Measurements from ENCODE around the gene MTSS2.

MTSS2 gene

DNA sequence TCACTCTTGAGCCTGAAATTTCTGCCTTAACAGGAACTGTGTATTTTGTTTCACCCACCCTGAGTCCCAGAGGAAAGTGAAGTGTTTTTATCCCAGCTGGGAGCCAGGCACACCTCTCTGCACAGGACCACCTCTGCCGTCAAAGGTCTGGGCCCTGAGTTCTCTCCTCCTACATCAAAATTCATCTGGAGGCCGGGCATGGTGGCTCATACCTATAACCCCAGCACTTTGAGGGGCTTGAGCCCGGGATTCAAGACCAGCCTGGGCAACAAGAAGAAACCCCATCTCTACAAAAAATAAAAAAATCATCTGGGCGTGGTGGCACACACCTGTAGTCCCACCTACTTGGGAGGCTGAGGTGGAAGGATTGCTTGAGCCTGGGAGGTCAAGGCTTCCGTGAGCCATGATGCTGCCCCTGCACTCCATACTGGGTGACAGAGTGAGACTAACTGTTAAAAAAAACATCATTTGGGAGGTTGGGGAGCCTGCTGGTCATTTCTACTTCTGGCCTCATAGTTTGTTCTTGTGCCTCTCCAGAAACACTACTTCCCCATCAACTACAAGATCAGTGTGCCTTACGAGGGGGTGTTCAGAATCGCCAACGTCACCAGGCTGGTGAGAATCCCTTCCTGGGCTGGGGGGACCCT is 29.7 kb downstream of the MTSS2 start:
- no peak for DNase-seq (ENCODE audit: low read depth in 1 of 2, low spot score in 1 of 2)
- no peak for TF ChIP-seq JUND (IDR thresholded peaks at IDR 0.05; ENCODE audit: low read depth)
- in situ Hi-C loops (cut with HindIII; ENCODE audit: low pct_unique_long_range_greater_than_20kb, low sequenced_read_pairs) = no loop called here

DNA sequence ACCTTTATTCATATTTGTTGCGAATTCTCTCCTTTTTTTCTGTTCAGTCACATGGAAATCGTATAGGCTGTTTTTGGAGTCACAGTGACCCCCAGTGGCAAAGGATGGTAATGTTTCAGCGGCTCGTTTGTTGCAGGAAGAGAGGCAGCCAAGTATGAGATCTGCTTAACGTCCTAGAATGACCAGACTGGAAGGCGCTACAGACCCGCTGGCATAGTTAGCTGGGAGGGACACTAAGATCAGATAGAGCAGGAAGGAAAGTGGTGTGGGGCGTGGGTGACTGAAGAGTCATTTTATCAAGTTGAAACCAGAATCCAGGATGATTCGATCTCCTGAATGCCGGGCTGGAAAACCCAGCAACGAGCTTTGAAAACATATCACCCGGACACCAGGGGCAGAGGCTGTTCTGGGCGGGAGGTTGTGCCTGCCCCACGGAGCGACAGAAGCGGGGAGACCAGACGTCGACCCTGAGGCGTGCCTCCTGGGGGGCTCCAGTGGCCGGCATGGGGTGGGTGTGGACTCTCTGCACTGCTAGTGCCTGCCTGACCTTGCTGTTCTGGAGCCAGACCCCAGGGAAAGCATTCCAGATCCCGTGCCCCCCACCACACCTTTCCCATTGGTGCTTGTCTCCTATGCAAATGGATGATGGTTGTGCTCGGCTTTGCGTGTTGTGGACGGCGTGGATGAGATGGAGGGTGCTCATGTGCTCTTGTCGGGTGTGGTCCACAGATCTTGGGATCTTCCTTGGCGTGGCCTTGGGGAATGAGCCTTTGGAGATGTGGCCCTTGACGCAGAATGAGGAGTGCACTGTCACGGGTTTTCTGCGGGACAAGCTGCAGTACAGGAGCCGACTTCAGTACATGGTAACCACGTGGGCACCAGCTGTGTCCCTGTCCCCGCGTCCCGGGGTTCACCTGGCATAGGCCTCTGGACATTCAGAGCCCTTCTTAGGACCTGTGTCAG is 31.8 kb downstream of the MTSS2 start:
- in situ Hi-C loops (cut with HindIII; ENCODE audit: low pct_unique_long_range_greater_than_20kb, low sequenced_read_pairs) = no loop called here
- TF ChIP-seq JUND (IDR thresholded peaks at IDR 0.05; ENCODE audit: low read depth) = no peak
- peak; percentile 54 to 86 for DNase-seq (ENCODE audit: low read depth in 1 of 2, low spot score in 1 of 2)

DNA sequence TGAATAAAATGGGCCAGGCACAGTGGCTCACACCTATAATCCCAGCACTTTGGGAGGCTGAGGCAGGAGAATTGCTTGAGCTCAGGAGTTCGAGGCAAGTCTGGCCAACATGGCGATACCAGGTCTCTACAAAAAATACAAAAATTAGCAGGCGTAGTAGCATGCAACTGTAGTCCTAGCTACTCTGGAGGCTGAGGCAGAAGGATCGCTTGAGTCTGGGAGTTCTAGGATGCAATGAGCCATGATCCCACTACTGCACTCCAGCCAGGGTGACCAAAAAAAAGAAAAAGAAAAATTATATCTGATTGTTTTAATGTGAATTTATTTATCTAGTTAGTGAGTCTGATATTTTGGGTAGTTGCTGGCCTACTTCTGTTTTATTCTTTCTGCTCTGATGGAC is 32.4 kb downstream of the MTSS2 start:
- in situ Hi-C loops (cut with HindIII; ENCODE audit: low pct_unique_long_range_greater_than_20kb, low sequenced_read_pairs) = no loop called here
- DNase-seq (ENCODE audit: low read depth in 1 of 2, low spot score in 1 of 2) = no peak
- no peak for TF ChIP-seq JUND (IDR thresholded peaks at IDR 0.05; ENCODE audit: low read depth)

DNA sequence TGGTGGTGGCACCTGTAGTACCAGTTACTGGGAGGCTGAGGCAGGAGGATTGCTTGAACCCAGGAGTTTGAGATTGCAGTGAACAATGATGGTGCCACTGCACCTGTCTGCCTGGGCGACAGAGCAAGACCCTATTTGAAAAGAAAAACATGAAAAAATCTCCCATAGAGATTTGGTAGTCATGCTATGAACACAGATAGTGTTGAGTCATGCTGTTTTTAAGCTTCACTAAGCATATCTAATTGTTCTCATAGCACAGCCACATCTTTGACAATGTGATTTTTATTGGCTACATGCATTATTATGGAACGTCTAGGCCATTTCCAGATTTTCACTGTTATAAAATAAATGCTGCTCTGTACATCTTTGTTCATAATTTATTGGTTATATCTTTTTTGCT is 33.5 kb downstream of the MTSS2 start:
- DNase-seq (ENCODE audit: low read depth in 1 of 2, low spot score in 1 of 2) = no peak

DNA sequence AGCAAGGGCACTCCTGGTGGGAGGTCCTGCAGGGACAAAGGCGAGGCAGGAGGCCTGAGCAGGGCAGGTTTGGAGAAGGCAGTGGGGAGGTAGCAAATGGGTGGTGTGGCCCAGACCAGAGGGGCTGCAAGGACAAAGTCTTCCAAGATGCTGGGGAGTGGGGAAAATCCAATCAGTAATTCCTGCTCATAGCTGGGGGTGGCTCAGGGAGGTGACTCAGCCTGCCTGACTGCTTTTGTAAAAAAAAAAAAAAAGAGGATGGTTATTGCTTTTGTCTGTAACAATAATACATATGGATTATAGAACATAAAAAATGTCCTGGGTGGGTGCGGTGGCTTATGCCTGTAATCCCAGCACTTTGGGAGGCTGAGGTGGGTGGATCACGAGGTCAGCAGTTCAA is 34.3 kb downstream of the MTSS2 start:
- in situ Hi-C loops (cut with HindIII; ENCODE audit: low pct_unique_long_range_greater_than_20kb, low sequenced_read_pairs) = no loop called here

More for the DNA sequence above, 33.5 kb downstream of the MTSS2 start:
- TF ChIP-seq JUND (IDR thresholded peaks at IDR 0.05; ENCODE audit: low read depth) = no peak
- in situ Hi-C loops (cut with HindIII; ENCODE audit: low pct_unique_long_range_greater_than_20kb, low sequenced_read_pairs) = no loop called here

DNA sequence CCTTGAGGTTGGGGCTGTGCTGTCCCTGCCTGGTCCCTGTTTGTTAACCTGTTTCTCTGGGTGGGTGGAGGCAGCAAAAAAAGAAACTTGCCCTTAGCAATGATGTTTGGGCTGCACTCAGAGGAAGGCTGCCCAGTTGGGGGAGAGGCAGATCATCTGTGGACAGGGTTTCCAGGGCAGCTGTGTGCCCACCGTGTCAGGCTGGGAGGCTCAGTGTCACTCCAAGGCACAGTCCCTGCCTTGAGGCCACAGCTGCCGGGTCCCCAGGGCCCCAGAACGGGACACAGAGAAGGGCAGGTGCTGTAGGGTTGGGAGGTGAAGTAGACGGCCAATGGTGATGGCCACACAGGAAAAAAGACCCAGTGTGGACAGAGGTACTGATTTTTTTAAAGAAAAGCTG is 35.6 kb downstream of the MTSS2 start:
- no peak for TF ChIP-seq JUND (IDR thresholded peaks at IDR 0.05; ENCODE audit: low read depth)
- in situ Hi-C loops (cut with HindIII; ENCODE audit: low pct_unique_long_range_greater_than_20kb, low sequenced_read_pairs) = no loop called here
- no peak for DNase-seq (ENCODE audit: low read depth in 1 of 2, low spot score in 1 of 2)

More for the DNA sequence above, 34.3 kb downstream of the MTSS2 start:
- no peak for TF ChIP-seq JUND (IDR thresholded peaks at IDR 0.05; ENCODE audit: low read depth)
- DNase-seq (ENCODE audit: low read depth in 1 of 2, low spot score in 1 of 2) = no peak

DNA sequence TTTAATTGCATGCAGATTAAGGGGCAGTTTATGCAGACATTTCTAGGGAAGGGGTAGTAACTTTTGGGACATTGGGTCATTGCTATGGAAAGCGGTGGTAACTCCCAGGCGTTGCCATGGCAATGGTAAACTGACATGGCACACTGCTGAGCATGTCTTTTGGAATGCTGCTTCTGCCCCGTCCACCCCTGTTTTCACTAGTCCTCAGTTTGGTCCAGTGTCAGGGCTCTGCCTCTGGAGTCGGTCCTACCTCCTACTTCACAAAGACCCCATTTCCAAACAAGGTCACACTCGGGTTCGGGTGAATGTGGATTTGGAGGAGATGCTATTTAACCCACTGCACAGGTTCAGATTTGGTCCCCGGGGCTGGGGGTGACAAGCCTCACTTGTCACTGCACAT is 36.6 kb downstream of the MTSS2 start:
- no peak for DNase-seq (ENCODE audit: low read depth in 1 of 2, low spot score in 1 of 2)
- TF ChIP-seq JUND (IDR thresholded peaks at IDR 0.05; ENCODE audit: low read depth) = no peak
- in situ Hi-C loops (cut with HindIII; ENCODE audit: low pct_unique_long_range_greater_than_20kb, low sequenced_read_pairs) = no loop called here

DNA sequence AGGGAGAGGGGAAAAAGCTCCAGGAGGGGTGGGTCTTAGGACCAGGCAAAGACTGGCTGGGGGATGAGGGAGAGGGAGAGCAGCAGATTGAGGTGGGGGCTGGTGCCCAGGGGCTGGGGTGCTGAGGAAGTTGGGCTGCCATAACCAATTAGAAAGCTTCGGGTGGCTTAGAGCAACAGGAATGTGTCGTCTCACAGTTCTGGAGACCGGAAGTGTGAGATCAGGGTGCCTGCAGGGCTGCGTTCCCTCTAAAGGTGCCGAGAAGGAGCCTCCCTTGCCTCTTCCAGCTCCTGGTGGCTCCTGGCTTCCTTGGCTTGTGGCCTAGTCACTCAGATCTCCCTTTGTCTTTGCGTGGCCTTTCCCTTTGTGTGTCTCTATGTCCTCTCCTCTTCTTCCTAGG is 37.2 kb downstream of the MTSS2 start:
- in situ Hi-C loops (cut with HindIII; ENCODE audit: low pct_unique_long_range_greater_than_20kb, low sequenced_read_pairs) = no loop called here
- no peak for TF ChIP-seq JUND (IDR thresholded peaks at IDR 0.05; ENCODE audit: low read depth)
- no peak for DNase-seq (ENCODE audit: low read depth in 1 of 2, low spot score in 1 of 2)

DNA sequence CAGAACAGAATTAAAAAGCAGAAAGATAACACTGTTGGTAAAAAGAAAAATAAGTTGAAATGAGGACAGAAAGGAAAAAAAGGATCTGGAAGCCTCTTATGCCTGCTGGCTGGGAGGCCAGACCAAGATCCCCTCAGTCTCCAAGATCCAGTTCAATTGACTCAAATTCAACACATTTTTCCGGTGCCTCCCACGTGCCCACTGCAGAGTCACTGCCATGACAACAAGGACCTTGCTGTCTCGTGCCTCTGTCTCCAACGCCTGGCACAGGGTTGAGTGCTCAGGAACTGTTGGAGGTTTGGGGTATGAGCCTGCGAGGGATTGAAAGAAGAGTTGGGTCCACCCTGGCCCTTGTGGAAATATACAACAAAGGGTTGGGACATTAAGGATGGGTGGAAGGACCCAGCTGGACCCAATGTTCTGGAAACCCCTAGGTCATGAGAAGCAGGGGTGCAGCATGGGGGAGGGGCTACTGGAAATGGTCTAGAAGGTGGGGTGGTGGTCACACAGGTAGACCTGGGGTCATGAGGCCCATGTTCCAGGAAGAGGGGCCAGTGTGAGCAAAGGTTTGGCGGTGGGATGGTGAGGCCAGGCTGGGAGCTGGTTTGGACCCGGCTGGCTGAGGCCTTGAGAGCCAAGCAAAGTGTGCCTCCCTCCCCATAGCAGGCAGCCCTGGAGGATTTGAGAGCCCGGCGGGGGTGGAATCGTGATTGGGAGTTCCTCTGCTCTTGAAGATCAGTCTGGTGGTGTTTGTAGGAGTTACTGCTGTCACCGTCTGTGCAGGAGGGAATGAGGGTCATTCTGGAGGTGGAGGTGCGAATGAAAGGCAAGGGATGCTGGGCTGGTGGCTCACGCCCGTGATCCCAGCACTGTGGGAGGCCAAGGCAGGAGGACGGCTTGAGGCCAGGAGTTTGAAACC is 38.2 kb downstream of the MTSS2 start:
- in situ Hi-C loops (cut with HindIII; ENCODE audit: low pct_unique_long_range_greater_than_20kb, low sequenced_read_pairs) = no loop called here
- no peak for DNase-seq (ENCODE audit: low read depth in 1 of 2, low spot score in 1 of 2)

DNA sequence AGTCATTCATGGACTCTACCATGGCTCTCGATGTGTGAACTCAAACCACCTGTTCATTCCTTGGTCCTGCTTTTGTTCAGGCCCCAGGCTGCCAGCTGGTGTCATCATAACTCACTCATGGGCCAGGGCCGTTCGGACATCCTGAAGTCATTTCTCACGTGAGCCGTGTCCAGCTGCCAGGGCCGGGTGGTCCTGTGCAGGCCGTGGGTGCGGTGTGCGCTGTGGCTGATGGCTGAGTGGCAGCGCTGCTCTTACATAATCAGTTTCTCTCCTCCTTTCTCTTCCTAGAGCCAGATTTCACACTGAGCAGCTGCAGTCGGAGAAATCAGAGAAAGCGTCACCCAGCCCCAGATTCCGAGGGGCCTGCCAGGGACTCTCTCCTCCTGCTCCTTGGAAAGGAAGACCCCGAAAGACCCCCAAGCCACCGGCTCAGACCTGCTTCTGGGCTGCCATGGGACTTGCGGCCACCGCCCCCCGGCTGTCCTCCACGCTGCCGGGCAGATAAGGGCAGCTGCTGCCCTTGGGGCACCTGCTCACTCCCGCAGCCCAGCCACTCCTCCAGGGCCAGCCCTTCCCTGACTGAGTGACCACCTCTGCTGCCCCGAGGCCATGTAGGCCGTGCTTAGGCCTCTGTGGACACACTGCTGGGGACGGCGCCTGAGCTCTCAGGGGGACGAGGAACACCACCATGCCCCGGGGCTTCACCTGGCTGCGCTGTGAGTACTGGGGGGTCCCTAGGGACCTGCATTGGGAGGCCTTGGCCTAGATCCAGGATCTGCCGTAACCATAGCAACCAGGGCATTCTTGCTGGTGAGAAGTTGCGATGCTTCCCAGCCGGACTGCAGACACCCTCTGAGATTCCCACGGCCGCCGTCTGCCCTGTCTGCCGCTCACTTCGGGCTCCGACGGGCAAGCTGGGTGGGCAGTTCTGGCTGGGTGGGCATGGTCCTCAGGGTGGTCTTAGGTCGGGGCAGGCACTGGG is 39.3 kb downstream of the MTSS2 start, which contains the start of gene IL34:
TSS of gene IL34 (plus strand) at position 300 of the 982 bp plus-strand sequence. CDS start at position 689, 389 bp downstream.
- no peak for TF ChIP-seq JUND (IDR thresholded peaks at IDR 0.05; ENCODE audit: low read depth)
- no peak for DNase-seq (ENCODE audit: low read depth in 1 of 2, low spot score in 1 of 2)
- in situ Hi-C loops (cut with HindIII; ENCODE audit: low pct_unique_long_range_greater_than_20kb, low sequenced_read_pairs) = no loop called here

More for the DNA sequence above, 38.2 kb downstream of the MTSS2 start:
- TF ChIP-seq JUND (IDR thresholded peaks at IDR 0.05; ENCODE audit: low read depth) = no peak
